SKM-1 (cell line): Measurements from ENCODE around the gene ERC2.

Experiments used
- DNase-seq: peaks from one replicate; lab custom pipeline; 2025; ENCODE audit not compliant: unreplicated experiment; lab: John Stamatoyannopoulos, UW

Gene ERC2

DNA sequence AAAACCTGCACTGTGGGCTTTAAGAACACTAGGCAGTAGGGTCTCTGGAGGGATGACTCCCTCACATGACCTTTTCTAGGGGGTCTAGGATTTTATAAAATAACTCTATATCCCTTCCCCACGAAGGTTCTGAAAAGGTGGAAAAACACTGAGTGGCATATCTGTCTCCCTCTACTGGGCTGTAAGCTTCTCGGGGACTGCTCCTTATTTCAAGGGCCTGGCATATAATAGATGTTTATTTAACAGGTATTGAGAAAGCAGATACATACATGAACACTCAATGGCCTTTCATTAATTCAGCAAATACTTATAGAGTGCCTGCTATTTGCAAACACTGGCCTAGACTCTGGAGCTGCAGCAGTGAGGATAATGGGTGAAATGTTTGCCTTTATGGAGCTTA lies 834.9 kb downstream of the ERC2 start:
- no peak for DNase-seq

DNA sequence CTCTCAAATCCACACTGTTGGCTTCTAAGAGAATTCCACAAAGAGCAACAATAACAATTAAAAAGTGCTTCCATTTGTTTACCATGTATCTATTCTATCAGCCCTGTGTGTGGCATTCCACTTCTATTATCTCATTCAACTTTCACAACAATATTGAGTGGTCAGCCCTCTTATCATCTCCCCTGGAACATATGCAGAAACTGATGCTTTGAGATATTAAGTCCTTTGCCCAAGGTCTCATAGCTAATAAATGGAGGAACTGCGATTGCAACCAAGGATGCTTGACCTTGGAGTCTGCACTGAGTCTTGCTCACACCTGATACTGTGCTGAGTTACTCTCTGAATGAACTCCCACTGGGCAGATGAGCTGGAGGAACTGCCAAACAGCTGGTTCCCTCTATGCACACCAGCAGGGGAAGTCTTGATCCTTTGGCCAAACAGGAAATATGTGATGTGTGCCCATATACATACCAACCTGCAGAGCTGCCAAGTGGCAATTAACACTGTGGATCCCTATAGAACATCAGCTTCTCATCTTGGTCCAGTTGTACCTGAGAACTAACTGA lies 836.4 kb downstream of the ERC2 start:
- no peak for DNase-seq

- DNase-seq = no peak
These were observed 837.4 kb downstream of the ERC2 start for GRCh38 chr3:55630921-55631299.

GRCh38 chr3:55630280-55630920 lies 837.9 kb downstream of the ERC2 start:
- DNase-seq = no peak

DNA sequence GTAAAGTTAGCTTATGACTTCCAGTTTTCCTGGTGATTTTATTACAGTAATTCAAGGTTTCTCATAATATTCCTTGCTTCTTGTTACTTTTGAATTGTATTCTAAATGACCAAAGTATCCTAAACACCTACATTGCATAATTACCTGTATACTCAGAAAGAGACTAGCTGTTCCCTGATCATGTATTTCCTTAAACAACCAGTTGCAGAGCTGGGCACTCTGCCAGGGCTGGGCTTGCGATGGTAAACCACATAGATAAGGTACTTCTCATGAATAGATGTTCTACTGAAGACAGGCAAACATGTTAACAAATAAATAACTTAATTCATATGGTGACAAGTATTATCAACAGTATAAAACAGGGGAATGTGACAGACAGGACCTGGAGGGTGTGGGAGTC lies 838.8 kb downstream of the ERC2 start:
- no peak for DNase-seq

DNA sequence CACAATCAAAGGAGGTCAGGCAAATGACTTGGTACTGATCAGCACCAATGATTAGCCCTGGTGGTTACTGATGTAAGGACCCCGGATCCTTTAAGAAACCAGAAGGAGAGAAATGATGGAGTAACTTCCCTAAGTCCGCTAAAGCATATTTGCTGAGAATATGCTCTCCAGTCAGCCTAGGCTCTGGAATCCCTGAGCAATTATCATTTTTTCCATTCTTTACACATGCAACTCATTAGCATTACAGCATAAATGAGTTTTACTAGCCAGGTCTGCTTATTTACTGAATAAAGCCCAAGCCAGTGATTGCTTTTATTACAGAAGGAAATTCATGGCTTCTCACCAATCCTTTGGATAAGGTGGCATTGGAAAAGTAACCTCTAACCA lies 842.0 kb downstream of the ERC2 start:
- no peak for DNase-seq

- DNase-seq = peak; percentile 28
These were observed 844.0 kb downstream of the ERC2 start for GRCh38 chr3:55624238-55624637.

GRCh38 chr3:55623786-55624185 lies 844.5 kb downstream of the ERC2 start:
- no peak for DNase-seq

GRCh38 chr3:55622733-55623132 lies 845.5 kb downstream of the ERC2 start:
- DNase-seq = no peak

GRCh38 chr3:55622116-55622515 lies 846.2 kb downstream of the ERC2 start:
- DNase-seq = no peak

- no peak for DNase-seq
These were observed 846.6 kb downstream of the ERC2 start for GRCh38 chr3:55621648-55622047.

DNA sequence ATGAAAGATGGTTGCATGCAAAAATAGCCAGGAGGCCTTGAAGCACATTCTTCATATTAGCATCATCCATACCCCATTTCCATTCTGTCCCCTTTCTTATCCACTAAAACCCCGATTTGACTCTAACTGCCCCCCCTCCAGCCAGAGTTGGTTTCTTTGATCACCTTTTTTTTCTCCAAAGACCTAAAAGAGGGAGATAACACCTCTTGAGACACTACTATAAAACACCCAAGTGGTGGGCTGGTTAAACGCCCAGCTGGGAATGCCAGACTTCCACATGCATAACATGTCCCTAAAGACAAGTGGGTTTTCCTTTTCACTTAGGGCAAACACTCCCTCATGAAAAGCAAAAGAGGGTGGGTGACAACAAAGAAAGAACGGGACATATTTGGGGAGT lies 847.2 kb downstream of the ERC2 start:
- no peak for DNase-seq

DNA sequence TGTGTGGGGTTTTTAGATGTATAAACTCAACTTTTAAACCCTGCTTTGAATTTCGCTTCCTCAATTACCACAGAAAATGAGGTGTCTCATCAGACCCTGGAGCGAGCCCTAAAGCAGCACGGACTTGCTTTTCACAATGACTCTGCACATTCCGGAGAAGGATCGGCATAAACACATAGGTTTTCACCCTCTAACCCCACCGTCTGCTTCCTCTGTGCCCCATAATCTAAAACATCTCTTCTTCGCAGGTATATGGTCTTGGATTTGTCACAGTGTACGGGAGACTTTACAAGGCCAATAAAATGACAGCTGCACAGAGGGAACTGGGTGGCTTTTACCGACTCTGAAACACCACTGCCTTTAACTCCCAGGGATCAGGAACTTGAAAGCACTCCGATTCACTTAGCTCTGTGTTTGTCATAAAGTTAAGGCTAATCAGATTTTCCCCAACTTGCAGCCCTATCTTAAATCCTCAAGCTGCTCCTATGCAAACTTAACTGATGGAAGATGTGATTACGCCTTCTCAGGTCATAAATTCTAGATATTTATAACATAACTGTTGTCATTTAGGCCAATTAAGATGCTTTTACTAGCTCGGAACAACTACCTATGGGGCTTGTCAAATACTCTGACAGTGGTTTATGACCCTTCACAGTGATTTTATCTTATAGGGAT lies 847.8 kb downstream of the ERC2 start:
- no peak for DNase-seq

DNA sequence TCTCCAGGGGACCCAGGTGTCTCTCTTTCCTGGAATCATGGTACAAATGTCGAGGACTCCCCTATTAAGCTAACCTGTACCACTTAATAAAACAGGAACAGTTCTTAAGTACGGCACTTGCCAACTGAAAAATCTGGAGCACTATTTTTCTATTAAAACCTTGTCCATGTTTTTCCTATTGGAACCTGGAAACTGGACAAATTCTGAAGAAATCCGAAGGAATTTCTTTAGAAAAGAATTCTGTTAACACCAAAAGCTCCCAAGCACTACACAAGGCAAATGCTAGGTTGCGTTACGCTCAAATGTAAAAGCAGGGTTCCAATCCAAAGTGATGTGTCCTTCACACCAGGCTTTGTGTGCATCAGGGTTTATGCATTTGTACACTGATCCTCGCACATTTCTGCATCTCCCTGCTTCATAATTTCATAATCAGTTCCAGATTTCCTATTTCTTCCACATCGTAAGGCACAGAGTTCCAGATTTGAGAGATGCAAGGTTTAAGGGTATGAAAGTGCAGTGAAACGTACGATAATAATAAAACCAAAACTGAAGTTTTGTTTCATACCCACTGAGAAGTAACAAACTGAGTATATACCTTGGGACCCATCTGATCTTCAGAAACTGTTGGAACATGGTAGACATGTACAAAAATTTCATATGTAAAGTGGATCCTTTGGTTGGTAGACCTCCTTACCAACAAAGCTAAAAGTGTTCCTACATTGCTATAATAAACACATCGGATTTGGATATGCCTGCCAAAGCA lies 849.0 kb downstream of the ERC2 start:
- DNase-seq = no peak

DNA sequence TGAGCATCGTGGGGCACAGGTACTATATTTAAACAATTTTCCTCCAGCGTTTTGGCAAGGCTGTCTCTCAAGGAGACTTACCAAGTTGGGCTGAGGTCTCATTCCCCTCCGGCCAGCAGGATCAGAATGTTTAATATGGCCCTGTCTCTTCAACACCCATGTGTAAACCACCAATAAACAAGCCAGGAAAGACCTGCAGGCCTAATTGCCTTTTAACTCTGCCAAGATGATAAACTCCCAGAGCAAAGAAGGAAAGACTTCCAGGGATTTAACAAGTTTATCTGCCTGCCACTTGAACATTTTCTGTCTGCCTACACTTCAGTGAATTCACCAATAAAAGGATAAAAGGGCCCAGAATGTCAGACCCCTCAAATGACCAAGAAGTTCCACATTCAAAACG lies 850.9 kb downstream of the ERC2 start:
- DNase-seq = no peak

DNA sequence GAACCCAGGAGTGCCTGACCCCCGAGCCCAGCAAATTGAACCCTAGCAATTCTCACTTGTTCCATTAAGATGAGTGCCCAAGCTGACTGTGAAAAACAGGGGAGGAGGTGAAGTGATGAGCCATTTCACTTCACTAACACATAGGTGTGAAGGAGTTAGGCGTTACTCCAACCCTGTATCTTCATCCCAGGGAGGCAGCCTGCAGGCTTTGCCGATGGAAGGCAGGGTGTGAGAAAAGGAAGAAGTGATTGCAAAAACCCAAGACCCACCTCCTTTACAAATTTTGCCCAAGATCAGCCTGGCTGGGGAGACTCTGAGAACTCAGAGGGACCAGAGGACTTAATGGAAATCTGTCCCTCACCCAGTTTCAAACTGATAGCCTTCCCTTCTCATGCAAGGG lies 851.5 kb downstream of the ERC2 start:
- no peak for DNase-seq

DNA sequence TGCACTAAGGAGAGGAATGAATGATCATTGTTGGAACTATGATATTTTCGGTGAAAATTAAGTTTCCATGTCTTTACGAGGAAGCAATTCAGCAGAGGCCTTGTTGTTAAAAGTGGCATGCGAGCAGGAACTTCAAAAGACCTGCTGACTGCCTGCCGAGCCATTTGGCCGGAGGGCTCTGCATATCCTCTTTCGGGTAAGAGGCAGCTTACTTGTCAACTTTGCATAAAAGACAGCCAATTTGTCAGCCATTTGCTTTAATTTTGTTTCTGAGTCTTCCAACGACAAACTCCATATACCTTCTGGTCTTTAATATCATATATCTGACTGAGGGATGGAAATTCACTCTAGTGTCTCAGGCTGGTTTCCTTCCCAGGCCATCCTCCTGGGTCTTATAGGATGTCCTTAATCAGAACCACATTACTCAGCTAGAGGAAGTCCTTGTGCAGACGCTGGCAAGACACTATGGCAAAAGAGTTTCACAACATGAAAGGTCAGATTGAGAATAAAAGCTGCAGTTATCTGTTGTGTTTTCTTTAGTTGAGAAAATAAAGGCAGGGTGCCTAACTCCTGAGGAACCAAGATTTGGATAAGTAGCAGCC lies 852.5 kb downstream of the ERC2 start:
- peak; percentile 33 for DNase-seq

- DNase-seq = no peak
These were observed 853.1 kb downstream of the ERC2 start for GRCh38 chr3:55615039-55615693.

GRCh38 chr3:55611121-55611520 lies 857.1 kb downstream of the ERC2 start:
- DNase-seq = no peak

GRCh38 chr3:55609230-55609827 lies 858.9 kb downstream of the ERC2 start:
- no peak for DNase-seq
